GM12878 (cell line): ENCODE data around the gene RHEBL1.

ENCODE experiments used
- CTCF ChIP-seq, 3 experiments: IDR thresholded peaks in 2 of 3; conservative IDR thresholded peaks in 1 of 3; 2 replicates each; pipeline ENCODE4 v1.5.1; 2011; ENCODE audit warnings: low read depth in 3 of 3, low read length in 3 of 3, mild to moderate bottlenecking in 3 of 3, control low read depth in 2 of 3, moderate library complexity in 2 of 3, inconsistent platforms in 1 of 3, mixed read lengths in 1 of 3; ENCODE audit not compliant: control insufficient read depth in 2 of 3, insufficient read depth in 1 of 3; ENCODE audit errors: extremely low read depth in 1 of 3
- ESRRA ChIP-seq: IDR thresholded peaks from 2 replicates; pipeline ENCODE4 v1.6.1; 2012; ENCODE audit warnings: mild to moderate bottlenecking, low read length, improper control_type of control experiment
- GABPA ChIP-seq: IDR thresholded peaks from 2 replicates; pipeline ENCODE4 v1.6.1; 2014; ENCODE audit warnings: antibody characterized with exemption, low read depth, mild to moderate bottlenecking, inconsistent platforms
- NFYB ChIP-seq: IDR thresholded peaks from 2 replicates; pipeline ENCODE4 v1.6.1; 2011; ENCODE audit warnings: low read depth, mild to moderate bottlenecking, low read length, improper control_type of control experiment, moderate library complexity; ENCODE audit not compliant: insufficient read depth
- POLR2A ChIP-seq: IDR thresholded peaks from 2 replicates; pipeline ENCODE4 v1.6.1; 2011; ENCODE audit warnings: low read depth, mild to moderate bottlenecking, low read length
- RAD21 ChIP-seq: IDR thresholded peaks from 2 replicates; pipeline ENCODE4 v1.6.1; 2011; ENCODE audit warnings: mild to moderate bottlenecking, low read depth, low read length, moderate library complexity; ENCODE audit not compliant: insufficient read depth
- RCOR1 ChIP-seq: conservative IDR thresholded peaks from 2 replicates; pipeline ENCODE4 v1.6.1; 2012; ENCODE audit warnings: low read depth, low read length, improper control_type of control experiment
- REST ChIP-seq: IDR thresholded peaks from 2 replicates; pipeline ENCODE4 v1.6.1; 2012; ENCODE audit warnings: mild to moderate bottlenecking, low read depth, low read length
- SMC3 ChIP-seq: IDR thresholded peaks from 2 replicates; pipeline ENCODE4 v1.6.1; 2011; ENCODE audit warnings: low read length, improper control_type of control experiment, borderline replicate concordance
- SP1 ChIP-seq: IDR thresholded peaks from one replicate; pipeline ENCODE4 v1.6.1; 2011; ENCODE audit warnings: low read depth, low read length
- SUPT20H ChIP-seq: IDR thresholded peaks from 2 replicates; pipeline ENCODE4 v1.6.1; 2011; ENCODE audit warnings: low read depth, mild to moderate bottlenecking, low read length, moderate library complexity, borderline replicate concordance; ENCODE audit not compliant: control insufficient read depth
- TAF1 ChIP-seq: IDR thresholded peaks from 2 replicates; pipeline ENCODE4 v1.6.1; 2011; ENCODE audit warnings: mild to moderate bottlenecking, low read depth, low read length, borderline replicate concordance
- ZNF274 ChIP-seq: IDR thresholded peaks from one replicate; pipeline ENCODE4 v1.8.0; 2011; ENCODE audit not compliant: insufficient read length, insufficient read depth

- TF ChIP-seq CTCF (IDR thresholded peaks at IDR 0.05 in 2 of 3, conservative IDR thresholded peaks at IDR 0.05 in 1 of 3; ENCODE audit: control insufficient read depth in 2 of 3, extremely low read depth in 1 of 3, insufficient read depth in 1 of 3, low read depth in 3 of 3, low read length in 3 of 3) (no peak), POLR2A (no peak), RAD21 (no peak), ESRRA (no peak), TAF1 (no peak), ZNF274 (no peak), RCOR1 (no peak), SUPT20H (no peak), GABPA (no peak), REST (no peak), SMC3 (no peak), NFYB (no peak), SP1 (no peak)
Measured at GRCh38 chr12:49094975-49095365, 25.2 kb upstream of the RHEBL1 start.
